PFSK-1 (cell line): ENCODE data around the gene BBS12.

Source experiments
- POLR2AphosphoS5 ChIP-seq: IDR thresholded peaks from 2 replicates; pipeline ENCODE4 v1.6.1; 2012; ENCODE audit warnings: low read depth, mild to moderate bottlenecking, control low read depth, low read length, moderate library complexity
- REST ChIP-seq, 2 experiments: IDR thresholded peaks; 2 replicates each; pipeline versions ENCODE4 v1.6.1 to v1.8.0; 2011 to 2012; ENCODE audit warnings: low read depth in 2 of 2, low read length in 2 of 2, control low read depth in 1 of 2, inconsistent platforms in 1 of 2, mild to moderate bottlenecking in 1 of 2, moderate library complexity in 1 of 2; ENCODE audit not compliant: insufficient read depth in 1 of 2
- SIN3A ChIP-seq: IDR thresholded peaks from 2 replicates; pipeline ENCODE4 v1.6.1; 2012; ENCODE audit warnings: mild to moderate bottlenecking, low read length, moderate library complexity, borderline replicate concordance; ENCODE audit not compliant: insufficient read depth
- TAF1 ChIP-seq: IDR thresholded peaks from 2 replicates; pipeline ENCODE4 v1.6.1; 2012; ENCODE audit warnings: low read length, control low read depth, borderline replicate concordance; ENCODE audit not compliant: insufficient read depth

- TF ChIP-seq POLR2AphosphoS5 (no peak), TAF1 (no peak), REST (IDR thresholded peaks at IDR 0.05; ENCODE audit: insufficient read depth in 1 of 2, low read depth in 2 of 2, low read length in 2 of 2) (no peak), SIN3A (no peak)
Measured at GRCh38 chr4:122784261-122784660, 51.8 kb downstream of the BBS12 start.
